Nucleus accumbens (tissue), 56 donors: ENCODE data around the gene OR11H6.
"Not testable (repeated sequence)": the region's sequence is repeated elsewhere in the genome, so short reads cannot be mapped to it uniquely, and the experiment has no call there.

Experiments used
- DNase-seq, 56 donors: peaks; one replicate each; lab custom pipeline; 2025; lab: John Stamatoyannopoulos, UW

The OR11H6 gene

GRCh38 chr14:20223410-20223809 is at the start of gene OR11H6:
TSS of gene OR11H6 (plus strand) at chr14:20223710. CDS start at chr14:20223710, 0 bp downstream.
- no peak for DNase-seq

DNA sequence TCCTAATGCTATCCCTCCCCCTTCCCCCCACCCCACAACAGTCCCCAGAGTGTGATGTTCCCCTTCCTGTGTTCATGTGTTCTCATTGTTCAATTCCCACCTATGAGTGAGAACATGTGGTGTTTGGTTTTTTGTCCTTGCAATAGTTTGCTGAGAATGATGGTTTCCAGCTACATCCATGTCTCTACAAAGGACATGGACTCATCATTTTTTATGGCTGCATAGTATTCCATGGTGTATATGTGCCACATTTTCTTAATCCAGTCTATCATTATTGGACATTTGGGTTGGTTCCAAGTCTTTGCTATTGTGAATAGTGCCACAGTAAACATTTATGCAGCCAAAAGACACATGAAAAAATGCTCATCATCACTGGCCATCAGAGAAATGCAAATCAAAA is 49.3 kb upstream of the OR11H6 start:
- not testable (repeated sequence) for DNase-seq

GRCh38 chr14:20176330-20176729 is 47.2 kb upstream of the OR11H6 start:
- DNase-seq, result no peak

DNA sequence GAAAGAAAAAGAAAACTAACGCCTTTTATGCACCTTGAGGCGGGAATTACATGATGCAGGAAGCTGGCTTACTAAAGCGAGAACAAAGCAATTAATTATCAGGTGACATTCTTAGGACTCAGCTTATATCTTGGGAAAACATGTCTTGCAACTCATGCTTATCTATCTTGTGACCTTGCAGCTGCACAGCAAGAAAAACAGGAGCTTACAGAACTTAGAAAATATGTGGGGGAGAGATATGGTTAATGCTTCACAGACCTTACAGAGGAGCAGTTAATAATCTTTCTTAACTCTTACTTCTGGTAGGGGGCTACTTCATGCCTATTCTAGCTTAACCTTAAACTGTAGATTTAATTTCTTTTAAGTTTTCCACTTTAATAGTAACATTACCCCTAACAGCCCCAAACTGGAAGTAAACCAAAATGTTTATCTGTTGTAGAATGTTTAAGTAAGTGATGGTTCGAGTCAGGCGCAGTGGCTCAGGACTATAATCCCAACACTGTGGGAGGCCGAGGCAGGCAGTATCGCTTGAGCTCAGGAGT is 46.0 kb upstream of the OR11H6 start:
- no peak for DNase-seq

GRCh38 chr14:20179218-20179617 is 44.3 kb upstream of the OR11H6 start:
- DNase-seq, result peak in 3 of 56 donors; percentile 2 to 10 (median 4)

DNA sequence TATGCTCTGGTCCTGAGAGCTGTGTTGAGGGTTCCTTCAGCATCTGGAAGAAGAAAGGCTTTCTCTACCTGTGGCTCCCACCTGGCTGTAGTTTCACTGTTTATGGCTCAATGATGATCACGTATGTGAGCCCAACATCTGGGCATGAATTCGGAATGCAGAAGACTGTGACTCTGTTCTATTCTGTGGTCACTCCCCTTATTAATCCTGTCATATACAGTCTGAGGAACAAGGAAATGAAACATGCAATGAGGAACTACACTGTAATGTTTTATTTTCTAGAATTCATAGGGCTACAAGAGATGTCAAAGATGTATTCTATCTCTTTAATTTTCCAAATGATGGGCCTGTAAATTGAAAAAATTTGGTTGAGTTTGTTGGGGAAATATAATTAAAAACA is 43.6 kb upstream of the OR11H6 start:
- no peak for DNase-seq

GRCh38 chr14:20180486-20180885 is 43.0 kb upstream of the OR11H6 start:
- DNase-seq, result no peak

GRCh38 chr14:20184181-20184580 is 39.3 kb upstream of the OR11H6 start:
- DNase-seq, result no peak

DNA sequence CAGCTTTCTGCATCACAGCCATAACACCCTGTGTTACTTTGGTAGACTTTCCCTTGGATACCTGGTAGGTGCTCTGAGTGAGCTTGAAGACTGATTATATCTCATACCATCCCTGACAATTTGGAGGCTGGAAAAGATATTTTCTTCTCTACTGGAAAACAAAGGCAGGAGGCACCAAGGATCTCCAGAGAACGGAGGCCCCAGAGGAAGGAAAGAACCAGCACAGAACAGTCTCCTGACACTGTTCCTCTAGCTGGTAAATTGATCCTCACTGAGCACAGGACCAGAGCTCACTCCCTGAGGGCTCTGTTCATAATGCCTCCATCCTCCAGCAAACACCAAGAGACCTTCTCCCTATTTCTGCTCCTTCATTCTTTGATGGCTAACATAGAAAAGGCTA is 32.9 kb upstream of the OR11H6 start, which contains the start of gene OR11G2:
Gene OR11G2 (plus strand): TSS at position 301 of the 400 bp plus-strand sequence. CDS start 6,542 bp downstream, outside the sequence.
- no peak for DNase-seq

- no peak for DNase-seq
Observed at GRCh38 chr14:20191396-20191795, 32.1 kb upstream of the OR11H6 start.

DNA sequence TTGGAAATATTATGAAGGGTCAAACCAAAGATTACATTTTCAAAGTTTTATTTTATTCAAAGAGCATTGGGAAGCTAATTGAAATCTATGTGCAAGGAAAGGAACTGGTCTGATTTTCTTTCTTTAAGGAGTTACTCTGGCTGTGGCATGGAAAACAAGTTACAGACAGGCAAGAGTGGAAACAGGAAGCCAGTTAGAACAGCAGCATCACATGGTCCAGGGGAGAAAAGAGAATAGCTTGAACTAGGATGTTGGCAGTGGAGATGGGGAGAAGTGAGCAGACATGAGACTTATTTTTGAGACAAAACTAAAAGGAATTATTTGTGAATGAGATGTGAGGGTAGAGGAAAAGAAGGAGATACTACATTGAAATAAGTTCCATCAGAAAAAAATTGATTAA is 29.4 kb upstream of the OR11H6 start:
- DNase-seq, result peak in 1 of 56 donors; percentile 2

- DNase-seq, result not testable (repeated sequence)
Observed at GRCh38 chr14:20195170-20195569, 28.3 kb upstream of the OR11H6 start.

DNA sequence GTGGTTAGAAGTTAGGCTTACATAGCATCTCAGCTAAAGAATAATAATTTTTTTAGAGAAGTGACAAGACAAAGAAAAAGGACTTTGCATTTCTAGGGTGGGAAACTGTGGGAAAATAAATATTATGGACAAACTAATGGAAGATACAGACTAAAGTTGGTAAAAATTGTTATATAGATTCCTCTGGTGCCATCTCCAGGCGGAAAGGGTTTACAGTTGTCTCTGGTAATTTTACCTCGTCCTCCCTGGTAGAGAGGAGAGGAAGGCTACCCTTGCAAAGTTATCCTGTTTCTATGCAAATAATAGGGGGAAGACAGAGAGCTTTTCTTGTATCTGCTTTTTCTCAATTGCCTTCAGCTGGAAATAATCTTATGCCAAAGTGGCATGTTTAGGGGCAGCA is 27.6 kb upstream of the OR11H6 start:
- no peak for DNase-seq

- no peak for DNase-seq
Observed at GRCh38 chr14:20197459-20197858, 26.1 kb upstream of the OR11H6 start.

DNA sequence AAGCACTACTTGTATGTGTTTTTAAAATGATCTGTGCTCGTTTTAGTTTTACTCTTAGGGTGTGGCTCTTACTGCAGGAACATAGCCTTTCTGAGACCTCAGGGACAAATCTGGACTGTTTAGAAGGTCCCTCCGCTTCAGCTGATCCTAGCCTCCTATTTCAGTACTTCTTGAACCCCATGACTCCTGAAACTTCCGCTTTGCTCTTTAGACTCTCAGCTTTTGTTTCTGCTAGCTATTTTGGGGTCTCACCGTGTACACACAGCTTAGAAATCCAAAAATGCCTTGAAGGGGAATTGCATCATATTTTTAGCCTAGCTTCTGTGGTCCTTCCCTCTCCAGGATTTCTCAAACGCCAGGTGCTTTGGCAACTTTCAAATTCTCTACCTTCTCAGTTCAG is 24.5 kb upstream of the OR11H6 start:
- no peak for DNase-seq

GRCh38 chr14:20204721-20205120 is 18.8 kb upstream of the OR11H6 start:
- DNase-seq, result no peak

DNA sequence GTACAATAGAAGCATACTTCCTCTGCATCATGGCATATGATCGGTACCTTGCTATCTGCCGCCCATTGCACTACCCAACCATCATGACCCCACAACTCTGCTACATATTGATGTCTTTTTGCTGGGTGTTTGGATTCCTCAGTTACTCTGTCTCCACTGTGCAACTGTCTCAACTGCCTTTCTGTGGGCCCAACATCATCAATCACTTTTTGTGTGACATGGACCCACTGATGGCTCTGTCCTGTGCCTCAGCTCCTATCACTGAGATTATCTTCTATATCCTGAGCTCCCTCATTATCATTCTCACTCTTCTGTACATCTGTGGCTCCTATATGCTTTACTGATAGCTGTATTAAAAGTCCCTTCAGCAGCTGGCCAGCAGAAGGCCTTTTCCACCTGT is 13.9 kb upstream of the OR11H6 start:
- no peak for DNase-seq

GRCh38 chr14:20212406-20212805 is 11.1 kb upstream of the OR11H6 start:
- not testable (repeated sequence) for DNase-seq

DNA sequence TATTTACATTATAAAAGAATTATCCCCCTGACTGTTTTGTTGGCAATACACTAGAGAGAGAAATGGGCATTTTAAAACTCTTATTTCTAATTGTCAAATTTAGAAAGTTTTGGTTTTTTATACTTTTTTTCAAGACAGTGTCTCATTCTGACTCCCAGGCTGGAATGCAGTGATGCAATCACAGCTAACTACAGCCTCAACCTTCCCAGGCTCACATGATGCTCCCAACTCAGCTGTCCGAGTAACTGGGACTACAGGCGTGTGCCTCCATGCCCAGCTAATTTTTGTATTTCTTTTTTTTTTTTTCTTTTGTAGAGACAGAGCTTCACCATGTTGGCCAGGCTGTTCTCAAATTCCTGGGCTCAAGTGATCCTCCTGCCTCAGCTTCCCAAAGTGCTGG is 8.3 kb upstream of the OR11H6 start:
- DNase-seq, result no peak

- DNase-seq, result no peak
Observed at GRCh38 chr14:20219033-20219432, 4.5 kb upstream of the OR11H6 start.

DNA sequence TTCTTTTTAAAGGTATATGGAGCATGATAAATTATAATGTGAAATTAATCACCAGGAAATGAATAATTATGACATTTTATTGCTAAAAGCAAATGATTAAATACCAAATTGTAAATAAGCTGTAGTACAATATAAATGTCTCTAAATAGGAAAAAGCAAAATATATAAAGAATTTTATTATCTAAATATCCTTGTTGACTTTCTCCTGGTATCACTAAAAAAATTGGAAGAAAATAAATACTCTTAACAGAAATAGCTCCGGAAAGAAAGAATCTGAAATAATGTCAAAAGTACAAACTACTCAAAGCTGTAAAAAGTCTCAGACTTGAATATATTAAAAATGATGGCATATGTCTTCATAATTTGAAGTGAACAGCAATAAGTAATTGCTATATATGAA is 5.2 kb downstream of the OR11H6 start, which contains the start of gene OR11H7:
Gene OR11H7 (plus strand): TSS at position 301 of the 400 bp plus-strand sequence.
- no peak for DNase-seq

- DNase-seq, result not testable (repeated sequence)
Observed at GRCh38 chr14:20235415-20235814, 11.9 kb downstream of the OR11H6 start.
